CD4-positive, CD25-positive, alpha-beta regulatory T cell (primary cell): ENCODE results near the gene HAND2. TPM values are rescaled to one million over a fixed set of nuclear protein-coding genes. Genes with fewer than 3 reads are reported as not detected.

Experiments used
- ATAC-seq, 2 donors: fragments of 150-1000 bp; cut with Tn5 transposase; one replicate each; pipeline ENCODE4 v1.10.0; 2021; ENCODE audit warnings: low read depth in 2 of 2, moderate number of reproducible peaks in 2 of 2, moderate library complexity in 1 of 2
- DNase-seq, 3 donors: peaks; one replicate each; pipeline versions ENCODE4 v3.0.0 to v3.0.0-alpha.2; 2012 to 2022; ENCODE audit warnings: mixed read lengths in 1 of 3
- H3K27ac ChIP-seq: one replicate; pipeline ENCODE4 v1.7.0; 2013; ENCODE audit warnings: mild to moderate bottlenecking, low read length; ENCODE audit not compliant: insufficient read depth, poor library complexity, severe bottlenecking
- H3K27me3 ChIP-seq: one replicate; pipeline ENCODE4 v1.7.0; 2013; ENCODE audit warnings: low read length; ENCODE audit not compliant: control insufficient read depth, insufficient read depth
- H3K36me3 ChIP-seq: one replicate; pipeline ENCODE4 v1.7.0; 2013; ENCODE audit warnings: mild to moderate bottlenecking, low read length, moderate library complexity; ENCODE audit not compliant: control insufficient read depth, insufficient read depth
- H3K4me1 ChIP-seq: 2 replicates; pipeline ENCODE4 v1.7.0; 2013; ENCODE audit warnings: mild to moderate bottlenecking, low read length; ENCODE audit not compliant: insufficient read depth, control insufficient read depth, poor library complexity, severe bottlenecking
- H3K4me3 ChIP-seq: one replicate; pipeline ENCODE4 v1.7.0; 2013; ENCODE audit warnings: low read depth, mild to moderate bottlenecking, low read length, moderate library complexity
- H3K9me3 ChIP-seq, 2 experiments: 1 replicate in 1 of 2; 2 replicates in 1 of 2; pipeline ENCODE4 v1.7.0; 2013; ENCODE audit warnings: low read length in 2 of 2, mild to moderate bottlenecking in 1 of 2, moderate library complexity in 1 of 2; ENCODE audit not compliant: control insufficient read depth in 2 of 2
- H3K27ac Mint-ChIP-seq, 3 donors: one replicate each; pipeline ENCODE4 v1.8.0; 2020 to 2022; ENCODE audit warnings: mild to moderate bottlenecking in 3 of 3, mixed read lengths in 3 of 3, moderate library complexity in 2 of 3
- H3K27me3 Mint-ChIP-seq: one replicate; pipeline ENCODE4 v1.8.0; 2022; ENCODE audit warnings: mild to moderate bottlenecking, mixed read lengths
- H3K36me3 Mint-ChIP-seq: one replicate; pipeline ENCODE4 v1.8.0; 2020; ENCODE audit warnings: mixed read lengths
- H3K4me1 Mint-ChIP-seq, 4 donors: one replicate each; pipeline ENCODE4 v1.8.0; 2020 to 2022; ENCODE audit warnings: mixed read lengths in 4 of 4, mild to moderate bottlenecking in 1 of 4
- H3K4me3 Mint-ChIP-seq, 4 donors: one replicate each; pipeline ENCODE4 v1.8.0; 2020 to 2022; ENCODE audit warnings: mild to moderate bottlenecking in 4 of 4, mixed read lengths in 4 of 4, moderate library complexity in 3 of 4
- H3K9me3 Mint-ChIP-seq, 7 donors: one replicate each; pipeline ENCODE4 v1.8.0; 2020 to 2022; ENCODE audit warnings: mixed read lengths in 7 of 7, mild to moderate bottlenecking in 3 of 7, moderate library complexity in 2 of 7
- polyA plus RNA-seq, 4 donors: library from polyadenylated mRNA; unstranded; fragments of 300-500 nt; fragmentation: Illumina TruSeq; gene quantifications; one replicate each; pipeline ENCODE4 v1.2.3, GENCODE V29; 2021
- total RNA-seq: library from RNA; stranded (reverse); gene quantifications from one replicate; pipeline ENCODE4 v1.2.3, GENCODE V29; 2022

The HAND2 gene
- total and polyA plus RNA-seq, 5 donors from 2014 or later, result not detected

- Histone ChIP-seq H3K36me3 (no peaks in the 10 kb centered on the region), H3K4me3 (no peak overlapping the region), H3K9me3 (no peaks in the 10 kb centered on the region), H3K4me1 (no peaks in the 10 kb centered on the region), H3K27ac (no peak overlapping the region), H3K27me3 (peaks cover 61% of the 10 kb centered on the region)
- Mint-ChIP-seq H3K9me3 (peaks cover 0 to 12% (median 6%) of the 10 kb centered on the region in 7 donors), H3K4me3 (peak overlapping the region in 2 of 4 donors; percentile 17 to 21), H3K36me3 (no peaks in the 10 kb centered on the region), H3K27ac (peak overlapping the region in 1 of 3 donors; percentile 38), H3K27me3 (peaks cover 98% of the 10 kb centered on the region), H3K4me1 (peaks cover 3 to 12% (median 5%) of the 10 kb centered on the region in 4 donors)
- DNase-seq (no peak), ATAC-seq (no peak)
These were observed 13.2 kb downstream of the HAND2 start for GRCh38 chr4:173516621-173517524.

- Mint-ChIP-seq H3K9me3 (peaks cover 0 to 14% (median 4%) of the 10 kb centered on the region in 7 donors), H3K4me1 (peaks cover 3 to 8% (median 4%) of the 10 kb centered on the region in 4 donors), H3K36me3 (no peaks in the 10 kb centered on the region), H3K27me3 (peaks cover 98% of the 10 kb centered on the region), H3K4me3 (no peak overlapping the region), H3K27ac (peak overlapping the region in 1 of 3 donors; percentile 76)
- no peak overlapping the region for H3K4me3 ChIP-seq
- no peak for ATAC-seq
- H3K9me3 ChIP-seq, result no peaks in the 10 kb centered on the region
- no peak overlapping the region for H3K27ac ChIP-seq
- no peaks in the 10 kb centered on the region for H3K4me1 ChIP-seq
- H3K36me3 ChIP-seq, result no peaks in the 10 kb centered on the region
- peaks cover 58% of the 10 kb centered on the region for H3K27me3 ChIP-seq
- DNase-seq, result no peak
These were observed 14.6 kb downstream of the HAND2 start for GRCh38 chr4:173515458-173515857.

- Mint-ChIP-seq H3K27ac (no peak overlapping the region), H3K9me3 (peaks cover 0 to 21% (median 3%) of the 10 kb centered on the region in 7 donors), H3K27me3 (peaks cover 98% of the 10 kb centered on the region), H3K4me3 (no peak overlapping the region), H3K36me3 (no peaks in the 10 kb centered on the region), H3K4me1 (peaks cover 0 to 9% (median 3%) of the 10 kb centered on the region in 4 donors)
- H3K36me3 ChIP-seq, result no peaks in the 10 kb centered on the region
- H3K27me3 ChIP-seq, result peaks cover 52% of the 10 kb centered on the region
- H3K4me3 ChIP-seq, result no peak overlapping the region
- no peak overlapping the region for H3K27ac ChIP-seq
- ATAC-seq, result no peak
- peaks cover 3% of the 10 kb centered on the region for H3K4me1 ChIP-seq
- no peaks in the 10 kb centered on the region for H3K9me3 ChIP-seq
- no peak for DNase-seq
These were observed 15.3 kb downstream of the HAND2 start for GRCh38 chr4:173514641-173515217.

GRCh38 chr4:173513651-173514050, 16.4 kb downstream of the HAND2 start:
- H3K36me3 Mint-ChIP-seq, result no peaks in the 10 kb centered on the region
- peaks cover 50% of the 10 kb centered on the region for H3K27me3 ChIP-seq
- no peaks in the 10 kb centered on the region for H3K36me3 ChIP-seq
- DNase-seq (no peak), ATAC-seq (no peak)
- H3K4me1 ChIP-seq, result peaks cover 13% of the 10 kb centered on the region
- no peak overlapping the region for H3K4me3 ChIP-seq
- no peak overlapping the region for H3K4me3 Mint-ChIP-seq
- peaks cover 98% of the 10 kb centered on the region for H3K27me3 Mint-ChIP-seq
- H3K27ac Mint-ChIP-seq, result no peak overlapping the region
- peaks cover 0 to 22% (median 3%) of the 10 kb centered on the region in 7 donors for H3K9me3 Mint-ChIP-seq
- H3K4me1 Mint-ChIP-seq, result peaks cover 0 to 11% (median 5%) of the 10 kb centered on the region in 4 donors
- no peak overlapping the region for H3K27ac ChIP-seq
- no peaks in the 10 kb centered on the region for H3K9me3 ChIP-seq

GRCh38 chr4:173511787-173512361, 18.2 kb downstream of the HAND2 start:
- no peak overlapping the region for H3K4me3 ChIP-seq
- DNase-seq (no peak), ATAC-seq (no peak)
- H3K4me1 ChIP-seq, result peaks cover 20% of the 10 kb centered on the region
- H3K27me3 ChIP-seq, result peaks cover 52% of the 10 kb centered on the region
- no peak overlapping the region for H3K27ac ChIP-seq
- no peaks in the 10 kb centered on the region for H3K9me3 ChIP-seq
- H3K9me3 Mint-ChIP-seq, result peaks cover 0 to 30% (median 3%) of the 10 kb centered on the region in 7 donors
- no peak overlapping the region for H3K27ac Mint-ChIP-seq
- no peak overlapping the region for H3K4me3 Mint-ChIP-seq
- no peaks in the 10 kb centered on the region for H3K36me3 ChIP-seq
- H3K36me3 Mint-ChIP-seq, result peaks cover 4% of the 10 kb centered on the region
- peaks cover 0 to 28% (median 3%) of the 10 kb centered on the region in 4 donors for H3K4me1 Mint-ChIP-seq
- peaks cover 99% of the 10 kb centered on the region for H3K27me3 Mint-ChIP-seq

GRCh38 chr4:173509036-173510001, 20.7 kb downstream of the HAND2 start:
- peaks cover 99% of the 10 kb centered on the region for H3K27me3 Mint-ChIP-seq
- H3K27me3 ChIP-seq, result peaks cover 47% of the 10 kb centered on the region
- peak overlapping the region; percentile 15 for H3K4me3 ChIP-seq
- DNase-seq, result peak in 1 of 3 donors; percentile 47
- H3K9me3 Mint-ChIP-seq, result peaks cover 0 to 25% (median 3%) of the 10 kb centered on the region in 7 donors
- peaks cover 26% of the 10 kb centered on the region for H3K4me1 ChIP-seq
- H3K36me3 ChIP-seq, result no peaks in the 10 kb centered on the region
- no peak overlapping the region for H3K27ac ChIP-seq
- peaks cover 0 to 36% (median 8%) of the 10 kb centered on the region in 4 donors for H3K4me1 Mint-ChIP-seq
- no peak overlapping the region for H3K27ac Mint-ChIP-seq
- H3K4me3 Mint-ChIP-seq, result peak overlapping the region; percentile 67 to 87 (median 78)
- H3K36me3 Mint-ChIP-seq, result peaks cover 4% of the 10 kb centered on the region
- peak in 1 of 2 donors; percentile 18 for ATAC-seq
- no peaks in the 10 kb centered on the region for H3K9me3 ChIP-seq
